CD4-positive, alpha-beta T cell treated with Interleukin-4 for 4 hours (primary cell): Measurements from ENCODE around the gene TMEM30A.

Experiments used
- DNase-seq: peaks from one replicate; pipeline ENCODE4 v3.0.0-alpha.2; 2020

TMEM30A gene

DNA sequence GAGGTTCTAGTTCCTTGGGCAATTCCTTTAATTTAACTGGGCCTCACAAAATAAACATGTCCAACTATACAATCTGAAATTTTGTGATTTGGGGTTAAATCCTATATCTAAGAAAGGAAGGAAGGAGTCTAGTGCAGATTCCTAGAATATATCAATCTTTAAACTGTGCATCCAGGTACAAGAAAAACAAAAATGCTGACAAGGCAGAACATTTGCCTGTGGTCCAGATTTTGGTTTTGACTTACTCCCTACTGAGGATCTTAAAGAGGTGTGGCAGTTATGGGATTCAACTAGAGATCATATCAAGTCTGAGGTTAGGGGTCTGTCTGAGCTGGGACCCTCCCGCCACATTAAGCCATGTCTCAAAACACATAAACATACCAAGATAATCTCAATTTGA is 23.3 kb downstream of the TMEM30A start:
- no peak for DNase-seq

DNA sequence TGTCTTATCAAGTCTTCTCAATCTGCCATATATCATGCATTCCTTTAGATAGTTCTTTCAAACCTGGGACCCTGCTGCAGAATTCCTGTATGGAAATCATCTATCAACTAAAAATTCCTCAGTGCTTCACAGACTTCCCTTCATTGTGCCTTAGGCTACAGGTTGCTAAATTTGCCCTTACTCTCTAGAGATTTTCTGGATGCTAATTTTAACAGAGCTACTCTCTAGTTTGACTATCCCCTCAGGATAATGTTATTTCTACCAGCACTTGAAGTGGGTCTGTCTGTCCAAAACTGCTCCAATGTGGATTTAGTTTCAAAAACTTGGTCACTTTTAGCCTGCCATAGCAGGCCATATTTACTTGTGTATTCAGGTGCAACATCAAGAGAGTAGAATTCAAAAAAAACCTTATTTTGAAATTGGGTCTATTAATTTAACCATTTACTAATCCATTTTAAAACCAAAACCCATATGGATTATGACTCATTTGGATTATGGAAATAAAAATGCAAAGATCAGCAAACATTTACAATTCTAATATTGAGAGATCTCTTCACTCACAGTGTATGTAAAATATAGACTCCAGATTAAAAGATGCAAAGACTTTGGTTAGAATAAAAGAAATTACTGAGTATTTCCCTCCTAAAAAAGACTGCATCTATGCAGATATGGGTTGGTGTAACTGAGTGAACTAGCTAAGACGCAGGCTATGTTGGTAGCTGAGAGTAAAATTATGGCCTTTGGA is 27.1 kb downstream of the TMEM30A start:
- DNase-seq = no peak

DNA sequence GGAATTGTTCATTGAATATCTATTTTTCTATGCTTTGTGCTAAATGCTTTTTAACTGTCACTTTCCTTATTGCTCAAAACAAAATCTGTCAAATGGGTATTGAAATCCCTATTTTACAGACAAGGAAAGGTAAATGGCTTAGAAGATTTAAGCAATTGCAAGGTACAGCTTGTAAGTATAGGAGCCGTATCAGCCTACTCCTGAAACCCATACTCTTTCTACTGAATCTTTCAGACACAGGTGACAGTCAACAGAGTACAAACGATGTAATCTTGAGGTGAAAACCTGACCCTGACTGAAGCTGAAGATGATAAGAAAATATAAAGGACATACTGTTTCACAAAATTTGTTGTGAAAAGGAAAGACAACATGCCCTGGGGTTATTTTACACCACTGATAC is 34.0 kb downstream of the TMEM30A start:
- no peak for DNase-seq

DNA sequence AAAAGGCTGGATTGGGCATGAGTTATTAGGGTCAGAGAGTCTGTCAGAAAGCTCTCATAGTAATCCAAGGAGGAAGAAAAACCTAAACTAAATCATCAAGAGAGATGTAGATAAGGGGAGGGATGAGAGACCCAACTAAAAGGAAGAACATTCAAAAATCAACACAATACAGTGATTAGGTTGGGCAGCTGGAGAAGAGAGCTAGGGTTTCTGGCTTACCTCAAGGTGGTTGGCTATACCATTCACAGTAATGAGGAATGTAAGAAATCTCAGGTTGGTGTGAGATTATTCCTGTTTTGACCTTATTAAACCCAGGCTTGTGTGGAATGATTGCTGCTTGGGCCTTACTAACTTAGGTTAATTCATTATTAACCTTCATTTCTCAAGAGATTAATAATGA is 34.8 kb downstream of the TMEM30A start:
- no peak for DNase-seq

DNA sequence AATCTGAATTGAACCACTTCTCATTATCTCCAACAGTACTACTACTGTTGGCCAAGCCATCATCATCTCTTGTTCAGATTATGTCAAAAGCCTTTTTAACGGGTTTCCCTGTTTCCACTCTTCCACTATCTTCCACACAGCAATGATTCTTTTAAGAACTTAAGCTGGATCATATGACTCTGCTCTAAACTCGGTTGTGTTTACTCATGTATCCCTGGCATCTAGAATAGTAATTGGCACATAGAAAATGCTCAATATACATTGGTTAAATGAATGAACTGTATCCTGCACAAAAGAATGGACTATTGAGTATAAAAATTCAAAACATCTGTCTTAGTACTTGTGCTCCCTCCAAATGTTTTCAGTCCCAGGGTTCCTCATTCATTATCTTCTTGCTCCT is 38.2 kb downstream of the TMEM30A start:
- DNase-seq = no peak

DNA sequence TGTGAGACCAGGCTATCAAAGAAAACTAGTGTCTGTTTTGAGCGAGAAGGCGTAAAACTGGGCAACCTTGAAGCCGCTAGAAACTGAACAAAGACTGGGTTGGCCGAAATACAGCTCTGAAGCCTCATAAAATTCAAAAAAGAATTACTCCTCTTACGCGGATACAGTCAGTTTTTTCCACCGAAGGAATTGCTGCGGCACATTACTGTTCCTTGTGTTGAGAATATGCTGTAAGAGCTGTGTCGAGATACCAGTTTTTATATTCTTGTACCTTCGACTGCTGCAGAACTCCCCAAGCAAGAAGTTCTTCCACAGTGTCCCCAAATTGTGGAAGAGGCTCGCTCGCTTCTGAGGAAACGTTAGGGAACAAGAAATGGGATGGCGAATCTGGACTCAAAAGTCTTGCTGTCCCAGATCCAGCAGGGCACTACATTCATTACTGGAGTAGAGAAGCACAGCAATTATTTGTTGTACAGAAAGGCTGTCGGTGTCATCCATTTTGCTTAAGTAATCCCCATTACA is 40.5 kb downstream of the TMEM30A start:
- DNase-seq = no peak

DNA sequence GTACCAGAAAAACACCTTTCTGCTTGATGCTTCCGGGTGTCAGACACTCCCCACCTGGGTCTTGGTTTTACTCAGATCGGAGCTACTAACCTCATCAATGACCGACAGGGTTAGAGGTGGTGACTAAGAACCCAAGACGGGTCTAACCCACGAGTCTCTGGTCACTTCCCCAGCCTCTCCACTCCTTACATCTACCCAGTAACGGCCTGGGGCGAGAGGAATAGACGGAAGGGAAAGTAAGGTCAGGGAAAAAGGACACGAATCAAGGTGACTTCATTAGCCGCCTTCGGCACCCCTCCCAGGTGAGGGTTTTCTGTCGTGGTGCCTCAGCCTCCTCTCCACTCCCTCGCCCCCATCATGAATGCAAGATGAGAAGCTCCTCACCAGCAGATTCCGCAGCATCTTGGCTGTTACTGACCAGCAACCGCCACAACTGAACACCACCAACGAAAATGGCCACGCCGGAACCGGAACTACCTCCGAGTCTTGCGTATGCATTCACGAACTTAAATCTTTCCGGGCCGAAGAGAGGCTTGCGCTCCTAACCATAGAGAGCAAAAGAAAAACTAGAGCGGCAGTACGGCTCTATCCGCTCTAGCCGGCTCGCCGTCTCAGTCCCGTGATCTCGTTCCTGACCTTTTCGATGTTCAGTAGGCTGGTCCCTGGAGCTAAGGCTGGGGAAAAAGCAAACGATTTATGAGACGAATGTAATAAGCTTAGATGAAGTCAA is 41.1 kb downstream of the TMEM30A start, which contains the start of gene COX7A2:
Gene COX7A2, minus strand, starts transcription at position 469 of the 730 bp plus-strand sequence. Its CDS starts 67 bp downstream, at position 402.
- DNase-seq = peak; percentile 95

DNA sequence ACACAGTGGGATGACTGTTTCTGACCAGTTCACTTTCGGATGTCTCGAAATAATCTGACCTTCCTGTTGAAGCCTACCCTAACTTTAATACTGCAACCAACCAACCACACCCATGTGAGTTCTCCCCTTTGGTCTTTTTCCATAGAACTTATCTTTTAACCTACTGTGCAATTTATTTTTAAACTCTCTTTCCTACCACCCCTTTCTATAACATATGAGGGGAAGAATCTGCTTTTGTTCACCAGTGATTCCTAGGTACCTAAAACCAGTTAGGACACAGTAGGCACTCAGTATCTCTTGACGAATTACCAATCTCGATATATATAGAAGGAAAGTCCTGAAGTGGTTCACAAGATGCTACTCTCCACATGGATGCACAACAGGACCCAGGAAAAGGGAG is 48.0 kb downstream of the TMEM30A start:
- DNase-seq = no peak

DNA sequence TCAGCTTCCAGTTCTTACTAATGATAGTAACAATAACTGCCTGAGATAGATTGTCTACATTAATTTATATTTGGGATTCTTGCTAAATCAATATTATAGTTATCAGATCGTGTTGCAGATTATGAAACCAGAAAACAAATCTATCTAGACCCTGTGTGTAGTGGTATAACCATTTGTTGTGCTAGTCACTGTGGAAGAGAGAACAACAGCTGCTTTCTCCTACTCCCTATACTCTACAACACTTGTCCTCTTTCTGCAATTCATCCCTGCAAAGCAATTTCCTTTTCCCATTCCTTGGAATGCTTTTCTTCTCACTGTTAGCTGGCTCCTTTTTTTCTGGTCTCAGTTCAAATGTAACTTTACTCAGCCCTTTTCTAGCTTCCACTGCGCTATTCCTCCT is 49.3 kb downstream of the TMEM30A start:
- DNase-seq = no peak

DNA sequence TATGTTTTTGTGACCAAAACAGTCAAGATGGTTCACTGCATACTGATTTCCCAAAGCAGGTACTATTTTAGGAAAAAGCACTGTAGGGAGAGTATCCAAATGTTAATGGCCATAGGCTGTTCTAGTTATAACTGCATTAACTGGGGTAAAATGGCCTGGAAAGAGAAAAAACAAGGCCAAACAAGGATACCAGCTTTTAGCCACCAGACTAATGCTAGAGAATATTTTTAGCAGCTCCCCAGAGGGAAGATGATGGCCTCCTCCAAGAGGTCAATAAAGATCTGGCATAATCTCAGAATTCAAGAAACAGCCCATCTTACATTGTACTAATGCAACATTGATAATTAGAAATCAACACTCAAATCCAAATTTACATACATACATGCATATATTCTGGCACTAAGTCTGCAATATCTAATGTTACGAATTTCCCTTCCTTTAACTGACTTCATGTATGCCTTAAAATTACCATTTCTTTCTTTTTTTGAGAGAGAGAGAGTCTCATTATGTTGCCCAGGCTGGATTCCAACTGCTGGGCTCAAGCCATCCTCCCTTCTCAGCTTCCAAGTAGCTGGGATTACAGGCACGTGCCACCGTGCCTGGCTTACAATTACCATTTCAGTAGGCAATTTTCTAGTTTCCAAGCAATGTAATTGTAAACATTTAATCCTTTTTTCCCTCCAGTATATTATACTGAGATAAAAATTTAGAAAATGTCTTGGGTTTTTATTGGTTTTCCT is 50.3 kb downstream of the TMEM30A start:
- DNase-seq = no peak

DNA sequence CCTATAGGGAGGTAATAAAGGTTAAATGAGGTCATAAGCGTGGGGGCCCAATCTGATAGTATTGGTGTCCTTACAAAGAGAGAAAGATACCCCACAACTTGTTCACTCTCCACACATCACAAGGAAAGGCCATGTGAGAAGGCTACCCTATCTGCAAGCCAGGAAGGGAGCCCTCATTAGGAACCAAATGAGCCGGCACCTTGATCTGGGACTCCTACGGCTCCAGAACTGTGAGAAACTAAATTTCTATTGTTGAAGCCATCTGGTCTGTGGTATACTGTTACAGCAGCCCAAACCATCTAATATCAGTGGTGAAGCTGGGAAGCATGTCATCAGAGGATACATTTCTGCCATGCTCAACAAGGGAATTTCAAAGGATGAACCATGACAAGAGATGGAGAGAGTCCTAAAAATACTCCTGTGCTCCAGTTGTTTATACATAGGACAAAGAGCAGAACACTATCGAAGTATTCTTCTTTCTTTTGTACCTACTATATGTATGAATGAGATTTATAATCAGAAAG is 51.4 kb downstream of the TMEM30A start:
- DNase-seq = no peak

DNA sequence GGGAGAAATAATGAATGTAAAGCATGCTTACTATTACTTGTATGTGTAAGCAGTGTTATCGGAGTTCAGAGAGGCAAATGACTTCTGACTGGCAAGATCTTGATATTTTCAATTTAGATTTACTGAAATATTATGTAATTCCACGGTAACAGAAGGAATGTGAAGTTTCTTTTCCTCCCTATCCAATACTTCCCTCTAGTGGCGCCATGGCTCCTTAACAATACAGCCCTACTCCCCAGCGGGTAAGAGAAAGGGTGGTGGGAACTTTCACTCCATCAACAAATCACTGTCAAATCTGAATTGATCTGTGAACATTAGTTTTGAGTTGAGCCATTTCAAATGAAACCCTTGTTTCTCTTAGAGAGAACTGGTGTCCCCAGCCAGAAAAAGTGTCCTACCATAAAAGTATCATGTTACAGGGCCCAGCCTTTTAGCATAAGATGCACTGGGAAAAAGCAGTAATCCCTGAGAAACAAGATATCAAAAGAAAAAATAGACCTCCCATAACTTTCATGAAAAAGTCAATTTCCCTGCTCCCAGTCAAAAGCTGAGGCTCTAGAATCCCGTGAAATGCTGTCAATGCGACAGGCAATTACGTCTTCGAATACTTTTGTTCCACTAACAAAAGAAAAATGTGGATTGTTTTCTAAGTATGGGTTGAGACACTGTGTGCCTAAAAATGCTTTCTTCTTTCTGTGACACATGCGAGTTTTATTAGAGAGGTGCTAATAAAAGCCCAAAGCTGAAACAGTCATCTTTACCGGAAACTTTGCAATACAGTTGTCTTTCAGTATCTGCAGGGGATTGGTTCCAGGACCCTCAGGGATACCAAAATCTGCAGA is 53.9 kb downstream of the TMEM30A start:
- DNase-seq = no peak

DNA sequence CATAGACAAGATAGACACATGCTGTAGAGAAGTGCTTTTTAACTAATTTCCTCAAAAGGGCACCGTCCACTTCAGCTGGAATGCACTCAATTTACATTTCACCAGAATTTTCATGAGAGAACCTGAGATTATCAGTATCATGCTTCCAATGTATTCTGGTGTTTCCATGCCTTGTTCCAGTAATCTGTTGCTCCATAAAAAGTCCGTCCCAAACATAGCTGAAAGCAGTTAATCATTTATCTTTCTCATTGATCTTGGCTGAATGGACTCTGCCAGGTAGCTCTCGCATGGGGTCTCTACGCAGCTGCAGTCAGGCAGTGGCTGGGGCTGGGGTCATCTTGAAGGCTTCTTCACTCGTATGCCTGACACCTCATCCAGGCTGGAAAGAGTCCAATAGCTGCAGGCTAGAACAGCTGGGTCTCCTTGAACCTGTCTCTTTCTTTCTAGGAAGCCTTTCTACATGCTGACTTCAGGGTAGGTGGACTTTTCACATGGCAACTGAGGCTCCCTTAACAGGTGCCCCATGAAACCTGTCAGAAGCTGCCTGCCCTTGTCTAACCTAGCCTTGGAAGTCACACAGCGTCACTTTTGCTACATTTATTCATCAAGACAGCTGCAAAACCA is 60.2 kb downstream of the TMEM30A start:
- DNase-seq = no peak

DNA sequence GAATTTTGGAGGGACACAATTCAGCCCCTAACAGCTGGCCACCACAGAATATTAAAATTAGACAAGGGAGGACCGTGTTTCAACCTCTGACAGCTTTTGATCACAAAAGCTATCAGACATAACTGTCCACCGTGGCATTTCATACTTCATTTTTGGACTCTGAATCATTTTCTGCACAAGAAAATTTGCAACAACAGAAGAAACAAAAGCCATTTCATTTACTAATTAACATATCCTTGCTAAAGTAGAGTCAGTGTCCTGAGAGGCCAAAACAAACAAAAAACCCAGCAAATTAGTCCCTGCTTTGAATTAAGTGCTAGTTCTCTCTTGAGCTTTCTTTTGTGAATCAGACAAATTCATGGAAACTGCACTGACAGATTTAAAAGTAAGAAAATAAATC is 61.2 kb downstream of the TMEM30A start:
- no peak for DNase-seq

DNA sequence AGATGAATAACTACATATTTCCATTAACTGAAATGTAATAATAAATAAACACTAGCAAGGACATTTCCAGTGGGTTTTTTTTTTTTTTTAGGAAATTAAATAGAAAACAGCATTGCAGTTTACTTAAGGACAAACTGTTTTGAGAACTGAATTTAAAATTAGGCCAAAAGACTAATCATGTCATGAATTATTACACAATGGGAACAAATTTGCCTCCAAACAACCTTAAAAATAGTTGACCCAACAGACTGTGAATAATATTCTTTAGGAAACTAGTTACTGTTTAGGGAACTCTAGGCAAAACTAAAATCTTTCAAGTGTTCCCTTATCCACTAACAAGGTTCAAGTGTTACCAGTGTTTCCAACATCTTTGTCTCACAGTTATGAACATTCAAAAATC is 62.3 kb downstream of the TMEM30A start:
- no peak for DNase-seq

DNA sequence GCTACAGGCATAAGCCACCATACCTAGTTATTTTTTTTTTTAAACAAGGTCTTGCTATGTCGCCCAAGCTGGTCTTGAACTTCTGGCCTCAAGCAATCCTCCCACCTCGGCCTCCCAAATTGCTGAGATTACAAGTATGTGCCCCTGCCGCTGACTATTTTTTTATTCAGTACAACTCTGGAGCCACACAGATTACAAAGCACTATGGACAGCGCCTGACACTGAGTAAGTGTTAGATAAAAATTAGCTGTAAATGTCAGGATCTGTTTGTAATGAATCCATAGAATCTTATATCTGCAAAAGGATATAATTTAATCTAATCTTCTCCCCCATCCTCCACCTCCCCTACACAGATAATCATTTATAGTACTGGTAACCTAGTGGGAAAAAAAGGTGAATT is 63.5 kb downstream of the TMEM30A start:
- DNase-seq = no peak

DNA sequence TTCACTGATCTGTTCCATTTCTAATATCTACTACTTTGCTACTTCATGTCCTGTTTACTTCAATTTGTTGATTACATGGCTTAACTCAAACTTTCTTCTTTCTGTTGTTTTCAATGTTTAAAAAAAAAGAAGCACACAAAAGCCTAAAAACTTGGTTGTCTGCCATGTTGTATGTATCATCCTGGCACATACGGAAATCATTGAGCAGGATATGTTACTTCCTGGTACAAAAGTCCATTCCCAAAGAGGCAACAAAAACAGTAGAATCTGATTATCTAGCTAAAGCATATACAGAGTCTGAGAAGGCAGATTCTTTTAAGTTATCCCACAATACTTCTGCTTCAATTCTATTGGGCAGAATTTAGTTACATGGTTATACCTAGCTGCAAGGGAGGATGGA is 64.2 kb downstream of the TMEM30A start:
- DNase-seq = no peak

DNA sequence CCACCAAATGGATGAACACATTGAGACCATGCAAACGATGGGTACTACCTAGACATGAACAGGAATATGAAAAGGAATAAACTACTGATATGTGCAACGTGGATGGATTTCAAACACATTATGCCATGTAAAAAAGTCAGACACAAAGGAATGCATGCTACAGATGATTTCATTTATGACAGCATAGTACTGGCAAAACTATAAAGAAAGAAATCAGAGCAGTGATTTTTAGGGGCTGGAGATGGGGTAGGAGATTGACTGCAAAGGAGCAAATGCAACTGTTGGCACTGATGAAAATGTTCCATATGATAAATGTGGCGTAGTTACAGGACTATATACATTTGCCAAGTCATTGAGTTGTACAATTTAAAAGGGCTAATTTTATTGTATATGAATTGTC is 65.3 kb downstream of the TMEM30A start:
- DNase-seq = no peak

DNA sequence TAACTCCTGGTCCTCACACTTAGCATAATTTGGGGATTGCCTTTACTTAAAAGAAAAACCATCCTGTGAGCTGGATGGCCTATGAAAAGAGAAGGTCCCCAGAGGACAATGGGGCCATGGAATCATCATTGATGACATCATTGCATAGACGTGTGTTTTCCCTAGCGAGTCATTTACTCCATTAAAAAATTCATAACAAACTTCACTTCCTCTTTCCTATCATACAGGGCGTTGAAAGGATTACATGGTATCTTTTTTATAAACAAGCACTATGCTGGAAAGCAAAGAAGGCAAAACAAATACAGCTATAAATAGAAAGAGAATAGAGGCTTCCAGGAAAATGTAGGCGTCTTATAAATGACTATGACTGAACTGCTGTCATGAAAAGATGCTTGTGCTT is 67.4 kb downstream of the TMEM30A start:
- DNase-seq = no peak

DNA sequence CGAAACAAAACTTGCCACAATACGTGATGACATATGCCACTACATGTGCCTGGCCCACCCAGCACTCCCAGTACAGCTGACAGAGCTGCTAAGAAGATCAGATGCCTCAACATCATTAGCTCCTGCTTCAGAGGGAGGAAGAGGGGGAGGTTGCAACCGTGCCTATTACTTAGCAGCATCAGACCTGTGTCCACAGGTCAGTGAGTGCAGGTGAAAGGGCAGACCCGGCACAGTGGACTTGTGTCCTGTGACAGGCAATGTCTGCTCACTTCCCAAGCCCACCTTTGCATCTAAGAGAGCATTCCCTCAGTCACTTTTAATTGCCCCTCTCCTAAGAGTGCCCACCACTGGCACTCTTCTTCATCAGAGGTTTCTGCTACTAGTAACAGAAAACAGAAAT is 69.3 kb downstream of the TMEM30A start:
- DNase-seq = no peak

DNA sequence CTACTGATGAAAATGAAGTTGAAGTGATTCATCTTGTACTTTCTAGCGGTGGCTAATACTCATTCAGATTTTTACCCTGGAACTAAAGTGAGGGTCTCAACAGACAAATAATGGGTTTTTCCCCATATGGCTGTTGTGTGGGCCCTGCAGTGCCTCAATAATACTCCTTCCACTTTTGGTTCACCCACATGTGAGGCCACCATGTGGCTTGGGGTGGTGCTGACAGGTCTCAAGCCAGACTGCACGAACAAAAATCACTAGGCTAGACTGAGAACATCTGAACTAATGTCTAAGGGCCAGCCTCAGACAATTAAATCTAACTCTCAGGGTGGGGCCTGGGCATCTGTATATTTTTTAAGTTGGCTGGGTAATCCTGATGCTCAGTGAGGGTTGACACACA is 70.9 kb downstream of the TMEM30A start:
- DNase-seq = no peak

DNA sequence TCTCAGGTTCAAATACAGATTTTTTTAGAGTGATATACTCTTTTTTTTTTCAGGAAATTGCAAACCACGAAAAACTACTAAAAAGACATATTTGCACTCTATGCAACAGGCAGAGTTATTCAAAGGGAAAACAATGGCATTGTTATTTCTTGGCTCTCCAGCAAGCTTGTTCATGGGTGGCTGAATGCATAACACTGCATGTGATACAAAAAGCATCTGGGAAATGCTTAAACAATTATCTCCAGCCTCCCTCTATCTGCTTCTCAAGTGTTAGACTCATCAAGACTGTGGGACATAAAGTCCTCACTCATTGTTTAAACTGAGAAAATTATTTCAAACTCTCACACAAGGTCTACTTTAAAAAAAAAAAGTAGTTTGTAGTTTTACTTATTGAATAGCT is 71.5 kb downstream of the TMEM30A start:
- no peak for DNase-seq
